UCSD-AML1 (cell line): ENCODE measurements around the gene SYP.
"Not testable (repeated sequence)": the region's sequence is repeated elsewhere in the genome, so short reads cannot be mapped to it uniquely, and the experiment has no call there.

Source experiments
- DNase-seq: peaks from one replicate; lab custom pipeline; 2025; ENCODE audit not compliant: unreplicated experiment; lab: John Stamatoyannopoulos, UW

SYP gene

GRCh38 chrX:49190821-49191573 lies 9.0 kb downstream of the SYP start:
- peak; percentile 85 for DNase-seq

- DNase-seq = no peak
Observed at GRCh38 chrX:49189606-49190005, 10.4 kb downstream of the SYP start.

- DNase-seq = no peak
Observed at GRCh38 chrX:49188468-49189076, 11.4 kb downstream of the SYP start.

- DNase-seq = no peak
Observed at GRCh38 chrX:49187526-49187925, 12.5 kb downstream of the SYP start.

GRCh38 chrX:49187028-49187394 lies 13.0 kb downstream of the SYP start:
- DNase-seq = no peak

GRCh38 chrX:49186125-49187027 lies 13.6 kb downstream of the SYP start, which contains the start of gene PRICKLE3:
Gene PRICKLE3 (minus strand): TSS chrX:49186373. CDS start chrX:49186297, 76 bp downstream.
- DNase-seq = peak; percentile 81

- DNase-seq = no peak
Observed at GRCh38 chrX:49184294-49185281, 15.4 kb downstream of the SYP start.

- no peak for DNase-seq
Observed at GRCh38 chrX:49183701-49184281, 16.2 kb downstream of the SYP start.

GRCh38 chrX:49179358-49179757 lies 20.6 kb downstream of the SYP start:
- DNase-seq = no peak

GRCh38 chrX:49178537-49178936 lies 21.5 kb downstream of the SYP start:
- no peak for DNase-seq

GRCh38 chrX:49177873-49178480 lies 22.0 kb downstream of the SYP start:
- no peak for DNase-seq

GRCh38 chrX:49177338-49177833 lies 22.6 kb downstream of the SYP start:
- DNase-seq = peak; percentile 56

GRCh38 chrX:49176421-49177326 lies 23.3 kb downstream of the SYP start:
- peak; percentile 61 for DNase-seq

- no peak for DNase-seq
Observed at GRCh38 chrX:49175435-49176274, 24.3 kb downstream of the SYP start.

- DNase-seq = no peak
Observed at GRCh38 chrX:49174723-49175122, 25.3 kb downstream of the SYP start.

GRCh38 chrX:49173544-49173943 lies 26.4 kb downstream of the SYP start:
- not testable (repeated sequence) for DNase-seq

GRCh38 chrX:49172280-49172780 lies 27.7 kb downstream of the SYP start:
- peak; percentile 70 for DNase-seq
